ENCODE results near the gene EMP1.
"Not testable (repeated sequence)": the region's sequence is repeated elsewhere in the genome, so short reads cannot be mapped to it uniquely, and the experiment has no call there.

Gene EMP1

GRCh38 chr12:13259625-13260024 lies 63.1 kb downstream of the EMP1 start:
- DNase-seq, result not testable (repeated sequence)

DNA sequence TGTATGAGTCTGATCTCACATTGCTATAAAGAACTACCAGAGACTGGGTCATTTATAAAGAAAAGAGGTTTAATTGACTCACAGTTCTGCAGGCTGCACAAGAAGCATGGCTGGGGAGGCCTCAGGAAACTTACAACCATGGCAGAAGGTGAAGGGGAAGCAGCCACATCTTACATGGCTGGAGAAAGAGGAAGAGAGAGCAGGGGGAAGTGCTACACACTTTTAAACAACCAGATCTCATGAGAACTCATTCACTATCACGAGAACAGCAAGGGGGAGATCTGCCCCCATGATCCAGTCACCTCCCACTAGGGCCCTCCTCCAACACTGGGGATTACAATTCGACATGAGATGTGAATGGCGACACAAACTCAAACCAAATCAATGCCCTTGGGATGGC lies 71.3 kb downstream of the EMP1 start:
- DNase-seq, result not testable (repeated sequence)

DNA sequence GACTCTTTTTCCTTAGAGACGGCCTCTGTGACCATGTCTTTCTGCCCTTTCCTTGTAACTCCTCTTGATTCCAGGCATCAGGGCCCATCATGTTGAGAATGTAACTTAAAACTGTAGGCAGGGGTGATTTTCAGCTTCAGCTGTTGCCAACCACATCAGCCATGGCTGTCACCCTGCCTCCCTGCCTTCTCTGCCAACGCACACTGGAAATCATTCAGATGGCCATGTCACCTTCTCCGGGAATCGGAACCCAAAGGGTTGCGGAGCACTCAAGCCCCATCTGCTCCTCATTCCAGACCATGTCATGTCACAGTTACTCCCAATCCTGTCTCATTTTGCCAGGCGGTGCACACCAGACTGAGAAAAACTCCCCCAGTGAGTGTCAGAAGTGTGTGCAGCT lies 72.1 kb downstream of the EMP1 start:
- DNase-seq, result no peak
